ENCODE data around the gene OR11G2. TPM values are rescaled to one million over a fixed set of nuclear protein-coding genes. Genes with fewer than 3 reads are reported as not detected.
"Not testable (repeated sequence)": the region's sequence is repeated elsewhere in the genome, so short reads cannot be mapped to it uniquely, and the experiment has no call there.

The OR11G2 gene
- polyA plus RNA-seq, 4 donors = not detected

- H3K36me3 ChIP-seq (ENCODE audit: control insufficient read depth in 3 of 3, insufficient read depth in 2 of 3, low read depth in 1 of 3, low read length in 3 of 3); H3K4me1 ChIP-seq (ENCODE audit: control insufficient read depth in 3 of 3, insufficient read depth in 2 of 3, low read depth in 1 of 3, low read length in 2 of 3); H3K27ac ChIP-seq (ENCODE audit: low read depth in 1 of 3, low read length in 2 of 3); DNase-seq; H3K4me3 ChIP-seq (ENCODE audit: low read depth in 1 of 3, low read length in 3 of 3); H3K27me3 ChIP-seq (ENCODE audit: control insufficient read depth in 3 of 3, insufficient read depth in 3 of 3, low read length in 3 of 3); H3K9me3 ChIP-seq (ENCODE audit: control insufficient read depth in 2 of 2, insufficient read depth in 1 of 2, low read depth in 1 of 2, low read length in 1 of 2); FAIRE-seq: not testable (repeated sequence)
- WGBS, 3 donors = 77 to 89% (median 80%) methylated on average over 3 to 4 of the region's 4 CpGs
Observed at GRCh38 chr14:20235415-20235814, 44.7 kb downstream of the OR11G2 start.

- DNase-seq = peak in 1 of 2 donors; percentile 3
- WGBS, 3 donors = 58 to 69% (median 60%) methylated on average over 3 of the region's 3 CpGs
- no peak for FAIRE-seq
- no peak overlapping the region for H3K27ac ChIP-seq (ENCODE audit: low read depth in 1 of 3, low read length in 2 of 3)
- peaks cover 0 to 12% of the 10 kb centered on the region in 2 donors for H3K9me3 ChIP-seq (ENCODE audit: control insufficient read depth in 2 of 2, insufficient read depth in 1 of 2, low read depth in 1 of 2, low read length in 1 of 2)
- no peak overlapping the region for H3K4me3 ChIP-seq (ENCODE audit: low read depth in 1 of 3, low read length in 3 of 3)
- no peaks in the 10 kb centered on the region for H3K27me3 ChIP-seq (ENCODE audit: control insufficient read depth in 3 of 3, insufficient read depth in 3 of 3, low read length in 3 of 3)
- no peaks in the 10 kb centered on the region for H3K4me1 ChIP-seq (ENCODE audit: control insufficient read depth in 3 of 3, insufficient read depth in 2 of 3, low read depth in 1 of 3, low read length in 2 of 3)
- H3K36me3 ChIP-seq (ENCODE audit: control insufficient read depth in 3 of 3, insufficient read depth in 2 of 3, low read depth in 1 of 3, low read length in 3 of 3) = no peaks in the 10 kb centered on the region
Observed at GRCh38 chr14:20247646-20248246, 57.0 kb downstream of the OR11G2 start.

Other genes with a start within 250 kb of the OR11G2 start
- not detected for gene OR4K15, start 215.3 kb upstream of the OR11G2 start, polyA plus RNA-seq
- not detected for gene OR4Q2, start 188.7 kb upstream of the OR11G2 start, polyA plus RNA-seq
- gene OR4K14, start 171.6 kb upstream of the OR11G2 start, polyA plus RNA-seq = not detected
- not detected for gene OR4K13, start 154.9 kb upstream of the OR11G2 start, polyA plus RNA-seq
- gene OR4L1, start 130.9 kb upstream of the OR11G2 start, polyA plus RNA-seq = not detected
- gene OR4K17, start 80.2 kb upstream of the OR11G2 start, polyA plus RNA-seq = not detected
- gene OR4N5, start 52.1 kb upstream of the OR11G2 start, polyA plus RNA-seq = not detected
- not detected for gene OR11H6, start 32.8 kb downstream of the OR11G2 start, polyA plus RNA-seq
- gene OR11H7, start 38.1 kb downstream of the OR11G2 start, polyA plus RNA-seq = under 1 TPM in 1 of 4 donors, not detected in 3; 0.10 TPM
- not detected for gene OR11H4, start 48.4 kb downstream of the OR11G2 start, polyA plus RNA-seq
- 10 to 100 TPM in 1 of 4 donors, 1 to 10 TPM in 3; 4.1 to 14.9 (median 5.6) TPM for gene TTC5, start 115.1 kb downstream of the OR11G2 start, polyA plus RNA-seq
- 10 to 100 TPM; 43.5 to 67.9 (median 44.1) TPM for gene CCNB1IP1, start 142.4 kb downstream of the OR11G2 start, polyA plus RNA-seq
- gene PARP2, start 152.7 kb downstream of the OR11G2 start, polyA plus RNA-seq = 10 to 100 TPM in 3 of 4 donors, 1 to 10 TPM in 1; 9.5 to 26.8 (median 14.2) TPM
- gene TEP1, start 222.6 kb downstream of the OR11G2 start, polyA plus RNA-seq = 10 to 100 TPM; 32.9 to 87.4 (median 66.0) TPM
- under 1 TPM in 3 of 4 donors, not detected in 1; under 0.01 to 0.37 (median 0.07) TPM for gene KLHL33, start 245.3 kb downstream of the OR11G2 start, polyA plus RNA-seq